GM18505 (cell line): Measurements from ENCODE around the gene HNF1B.
A peak's percentile ranks its signal among the peaks of the same experiment; 100 is the strongest.

ENCODE experiments used
- ATAC-seq: cut with Tn5 transposase; IDR thresholded peaks from one replicate; pipeline ENCODE4 v1.9.1; 2021; ENCODE audit not compliant: unreplicated experiment
- POLR2A ChIP-seq: IDR thresholded peaks from 4 replicates; pipeline ENCODE4 v1.6.1; 2011; ENCODE audit warnings: borderline replicate concordance; ENCODE audit not compliant: insufficient read depth, insufficient read length; ENCODE audit errors: extremely low read depth

Gene HNF1B

GRCh38 chr17:37643118-37643766 is 101.6 kb downstream of the HNF1B start, which contains the start of gene DDX52:
Gene DDX52, minus strand, starts transcription at chr17:37643446. Its CDS starts 26 bp downstream, at chr17:37643420.
- peak; percentile 77 for TF ChIP-seq POLR2A
- peak; percentile 79 for ATAC-seq

GRCh38 chr17:37642681-37643080 is 102.2 kb downstream of the HNF1B start:
- no peak for ATAC-seq

GRCh38 chr17:37640015-37640414 is 104.8 kb downstream of the HNF1B start:
- ATAC-seq: no peak
- TF ChIP-seq POLR2A: no peak

More at GRCh38 chr17:37642681-37643080, 102.2 kb downstream of the HNF1B start:
- no peak for TF ChIP-seq POLR2A

- no peak for ATAC-seq
- no peak for TF ChIP-seq POLR2A
Observed at GRCh38 chr17:37637956-37638355, 106.9 kb downstream of the HNF1B start.
